ENCODE measurements around the gene TTC34.

Gene TTC34

GRCh38 chr1:2642560-2643413 lies 158.7 kb downstream of the TTC34 start:
- peaks cover 48% of the 10 kb centered on the region for H3K4me1 Mint-ChIP-seq
- H3K27ac Mint-ChIP-seq, result peak overlapping the region; percentile 88 to 94
- peaks cover 14 to 23% of the 10 kb centered on the region in 2 donors for H3K9me3 Mint-ChIP-seq
- H3K4me3 Mint-ChIP-seq, result peak overlapping the region; percentile 91 to 95
- H3K27me3 Mint-ChIP-seq, result no peaks in the 10 kb centered on the region
- DNase-seq (peak; percentile 95), ATAC-seq (peak; percentile 91)

GRCh38 chr1:2642131-2642559 lies 159.3 kb downstream of the TTC34 start:
- DNase-seq (no peak), ATAC-seq (peak; percentile 11)
- H3K27ac Mint-ChIP-seq, result peak overlapping the region; percentile 88 to 94

GRCh38 chr1:2641381-2642130 lies 159.9 kb downstream of the TTC34 start:
- DNase-seq (no peak), ATAC-seq (no peak)
- peaks cover 1% of the 10 kb centered on the region for H3K27me3 Mint-ChIP-seq
- peaks cover 48% of the 10 kb centered on the region for H3K4me1 Mint-ChIP-seq
- H3K4me3 Mint-ChIP-seq, result peak overlapping the region; percentile 91 to 95
- H3K27ac Mint-ChIP-seq, result peak overlapping the region in 1 of 2 donors; percentile 63
- peaks cover 10 to 21% of the 10 kb centered on the region in 2 donors for H3K9me3 Mint-ChIP-seq

More at GRCh38 chr1:2642131-2642559, 159.3 kb downstream of the TTC34 start:
- peaks cover 48% of the 10 kb centered on the region for H3K4me1 Mint-ChIP-seq
- peaks cover 12 to 21% of the 10 kb centered on the region in 2 donors for H3K9me3 Mint-ChIP-seq
- H3K27me3 Mint-ChIP-seq, result no peaks in the 10 kb centered on the region
- H3K4me3 Mint-ChIP-seq, result peak overlapping the region; percentile 91 to 95

GRCh38 chr1:2640626-2641025 lies 160.9 kb downstream of the TTC34 start:
- DNase-seq, result no peak
- Mint-ChIP-seq H3K4me3 (peak overlapping the region in 1 of 2 donors; percentile 37), H3K9me3 (peaks cover 4 to 18% of the 10 kb centered on the region in 2 donors), H3K4me1 (peaks cover 48% of the 10 kb centered on the region), H3K27ac (no peak overlapping the region), H3K27me3 (peaks cover 7% of the 10 kb centered on the region)
- ATAC-seq, result no peak

GRCh38 chr1:2639607-2640521 lies 161.6 kb downstream of the TTC34 start:
- DNase-seq (no peak), ATAC-seq (no peak)
- Mint-ChIP-seq H3K27me3 (peaks cover 7% of the 10 kb centered on the region), H3K4me3 (peak overlapping the region in 1 of 2 donors; percentile 4), H3K4me1 (peaks cover 48% of the 10 kb centered on the region), H3K27ac (no peak overlapping the region), H3K9me3 (peaks cover 4 to 14% of the 10 kb centered on the region in 2 donors)

- Mint-ChIP-seq H3K27ac (peak overlapping the region in 1 of 2 donors; percentile 40), H3K4me1 (peaks cover 48% of the 10 kb centered on the region), H3K9me3 (peaks cover 4 to 14% of the 10 kb centered on the region in 2 donors), H3K4me3 (no peak overlapping the region), H3K27me3 (peaks cover 7% of the 10 kb centered on the region)
- ATAC-seq (no peak), DNase-seq (no peak)
Measured at GRCh38 chr1:2639203-2639602, 162.3 kb downstream of the TTC34 start.

- Mint-ChIP-seq H3K9me3 (peaks cover 4 to 14% of the 10 kb centered on the region in 2 donors), H3K4me1 (peaks cover 43% of the 10 kb centered on the region), H3K4me3 (no peak overlapping the region), H3K27ac (no peak overlapping the region), H3K27me3 (peaks cover 7% of the 10 kb centered on the region)
- DNase-seq (no peak), ATAC-seq (no peak)
Measured at GRCh38 chr1:2638466-2639115, 162.9 kb downstream of the TTC34 start.

- no peak for ATAC-seq
- H3K4me3 Mint-ChIP-seq, result no peak overlapping the region
- H3K27ac Mint-ChIP-seq, result no peak overlapping the region
Measured at GRCh38 chr1:2637442-2638145, 163.9 kb downstream of the TTC34 start.

GRCh38 chr1:2636733-2637132 lies 164.8 kb downstream of the TTC34 start:
- H3K4me1 Mint-ChIP-seq, result peaks cover 43% of the 10 kb centered on the region
- H3K4me3 Mint-ChIP-seq, result no peak overlapping the region
- no peak for DNase-seq
- peaks cover 4 to 14% of the 10 kb centered on the region in 2 donors for H3K9me3 Mint-ChIP-seq
- no peak for ATAC-seq
- no peak overlapping the region for H3K27ac Mint-ChIP-seq
- H3K27me3 Mint-ChIP-seq, result peaks cover 16% of the 10 kb centered on the region

More at GRCh38 chr1:2637442-2638145, 163.9 kb downstream of the TTC34 start:
- DNase-seq, result no peak
- Mint-ChIP-seq H3K4me1 (peaks cover 46% of the 10 kb centered on the region), H3K27me3 (peaks cover 7% of the 10 kb centered on the region), H3K9me3 (peaks cover 4 to 14% of the 10 kb centered on the region in 2 donors)

GRCh38 chr1:2635361-2636010 lies 166.0 kb downstream of the TTC34 start:
- ATAC-seq (no peak), DNase-seq (no peak)
- Mint-ChIP-seq H3K9me3 (peaks cover 4 to 19% of the 10 kb centered on the region in 2 donors), H3K27ac (no peak overlapping the region), H3K27me3 (peaks cover 28% of the 10 kb centered on the region), H3K4me3 (no peak overlapping the region), H3K4me1 (peaks cover 34% of the 10 kb centered on the region)

GRCh38 chr1:2633936-2634491 lies 167.5 kb downstream of the TTC34 start:
- ATAC-seq (no peak), DNase-seq (no peak)
- Mint-ChIP-seq H3K4me1 (peaks cover 27% of the 10 kb centered on the region), H3K27ac (no peak overlapping the region), H3K4me3 (no peak overlapping the region), H3K27me3 (peaks cover 42% of the 10 kb centered on the region), H3K9me3 (peaks cover 4 to 24% of the 10 kb centered on the region in 2 donors)

GRCh38 chr1:2633366-2633935 lies 168.0 kb downstream of the TTC34 start:
- Mint-ChIP-seq H3K4me1 (peaks cover 25% of the 10 kb centered on the region), H3K27me3 (peaks cover 44% of the 10 kb centered on the region), H3K4me3 (no peak overlapping the region), H3K9me3 (peaks cover 4 to 24% of the 10 kb centered on the region in 2 donors), H3K27ac (peak overlapping the region in 1 of 2 donors; percentile 42)
- ATAC-seq, result no peak
- no peak for DNase-seq
